ENCODE results near the gene PITPNM1. TPM values are rescaled to one million over a fixed set of nuclear protein-coding genes. Genes with fewer than 3 reads are reported as not detected.

The PITPNM1 gene
- total RNA-seq, 1 experiment from 2014 or later, result 18.9 TPM

GRCh38 chr11:67442504-67443404, 62.4 kb downstream of the PITPNM1 start:
- peaks cover 13% of the 10 kb centered on the region for H3K36me3 ChIP-seq
- no peaks in the 10 kb centered on the region for H3K27me3 ChIP-seq
- no peak for DNase-seq
- no peaks in the 10 kb centered on the region for H3K9me3 ChIP-seq
- peak overlapping the region; percentile 67 for H3K4me3 ChIP-seq

Other genes starting within 250 kb of the PITPNM1 start
- 24.2 and 31.8 TPM in 2 replicates for gene GRK2, start 238.9 kb downstream of the PITPNM1 start, total RNA-seq (2014; rRNA removed; shearing (Covaris generic); ENCODE audit: low replicate concordance)
- 17.2 and 25.8 TPM in 2 replicates for gene ANKRD13D, start 216.1 kb downstream of the PITPNM1 start, total RNA-seq (2014; rRNA removed; shearing (Covaris generic); ENCODE audit: low replicate concordance)
- 3.8 and 5.1 TPM in 2 replicates for gene SSH3, start 201.8 kb downstream of the PITPNM1 start, total RNA-seq (2014; rRNA removed; shearing (Covaris generic); ENCODE audit: low replicate concordance)
- 17.3 and 40.1 TPM in 2 replicates for gene POLD4, start 151.8 kb downstream of the PITPNM1 start, total RNA-seq (2014; rRNA removed; shearing (Covaris generic); ENCODE audit: low replicate concordance)
- 6.4 and 7.7 TPM in 2 replicates for gene CLCF1, start 131.8 kb downstream of the PITPNM1 start, total RNA-seq (2014; rRNA removed; shearing (Covaris generic); ENCODE audit: low replicate concordance)
- 1.7 and 17.6 TPM in 2 replicates for gene RAD9A, start 113.4 kb downstream of the PITPNM1 start, total RNA-seq (2014; rRNA removed; shearing (Covaris generic); ENCODE audit: low replicate concordance)
- 244 and 262 TPM in 2 replicates for gene PPP1CA, start 103.5 kb downstream of the PITPNM1 start, total RNA-seq (2014; rRNA removed; shearing (Covaris generic); ENCODE audit: low replicate concordance)
- gene TBC1D10C, start 101.3 kb downstream of the PITPNM1 start, total RNA-seq (2014; rRNA removed; shearing (Covaris generic); ENCODE audit: low replicate concordance), result not detected in 2 replicates
- not detected in 2 replicates for gene CARNS1, start 89.7 kb downstream of the PITPNM1 start, total RNA-seq (2014; rRNA removed; shearing (Covaris generic); ENCODE audit: low replicate concordance)
- gene RPS6KB2, start 76.9 kb downstream of the PITPNM1 start, total RNA-seq (2014; rRNA removed; shearing (Covaris generic); ENCODE audit: low replicate concordance), result 77.9 and 121 TPM in 2 replicates
- not detected in 2 replicates for gene PTPRCAP, start 67.7 kb downstream of the PITPNM1 start, total RNA-seq (2014; rRNA removed; shearing (Covaris generic); ENCODE audit: low replicate concordance)
- gene CORO1B, start 61.9 kb downstream of the PITPNM1 start, total RNA-seq (2014; rRNA removed; shearing (Covaris generic); ENCODE audit: low replicate concordance), result 58.3 and 96.9 TPM in 2 replicates
- not detected in 2 replicates for gene GPR152, start 52.6 kb downstream of the PITPNM1 start, total RNA-seq (2014; rRNA removed; shearing (Covaris generic); ENCODE audit: low replicate concordance)
- 0.26 and 3.0 TPM in 2 replicates for gene CABP4, start 50.0 kb downstream of the PITPNM1 start, total RNA-seq (2014; rRNA removed; shearing (Covaris generic); ENCODE audit: low replicate concordance)
- gene TMEM134, start 36.1 kb downstream of the PITPNM1 start, total RNA-seq (2014; rRNA removed; shearing (Covaris generic); ENCODE audit: low replicate concordance), result 39.4 and 44.2 TPM in 2 replicates
- gene AIP, start 22.3 kb downstream of the PITPNM1 start, total RNA-seq (2014; rRNA removed; shearing (Covaris generic); ENCODE audit: low replicate concordance), result 85.1 and 122 TPM in 2 replicates
- 14.1 and 14.8 TPM in 2 replicates for gene CDK2AP2, start 2.8 kb upstream of the PITPNM1 start, total RNA-seq (2014; rRNA removed; shearing (Covaris generic); ENCODE audit: low replicate concordance)
- not detected in 2 replicates for gene CABP2, start 18.1 kb upstream of the PITPNM1 start, total RNA-seq (2014; rRNA removed; shearing (Covaris generic); ENCODE audit: low replicate concordance)
- 280 and 743 TPM in 2 replicates for gene GSTP1, start 78.4 kb upstream of the PITPNM1 start, total RNA-seq (2014; rRNA removed; shearing (Covaris generic); ENCODE audit: low replicate concordance)
- 274 and 469 TPM in 2 replicates for gene NDUFV1, start 101.6 kb upstream of the PITPNM1 start, total RNA-seq (2014; rRNA removed; shearing (Covaris generic); ENCODE audit: low replicate concordance)
- gene NUDT8, start 124.6 kb upstream of the PITPNM1 start, total RNA-seq (2014; rRNA removed; shearing (Covaris generic); ENCODE audit: low replicate concordance), result 15.0 TPM in 1 of 2 replicates, not detected in the other
- not detected in 2 replicates for gene TBX10, start 134.4 kb upstream of the PITPNM1 start, total RNA-seq (2014; rRNA removed; shearing (Covaris generic); ENCODE audit: low replicate concordance)
- gene ACY3, start 145.4 kb upstream of the PITPNM1 start, total RNA-seq (2014; rRNA removed; shearing (Covaris generic); ENCODE audit: low replicate concordance), result not detected in 2 replicates
- not detected in 2 replicates for gene ALDH3B2, start 169.3 kb upstream of the PITPNM1 start, total RNA-seq (2014; rRNA removed; shearing (Covaris generic); ENCODE audit: low replicate concordance)

Measured in MG63 (cell line).